22Rv1 (cell line): ENCODE data around the gene AIRE.

Experiments
- H3K27ac ChIP-seq: fragments of 450-650 bp; 2 replicates; pipeline ENCODE4 v1.5.1; 2017
- CTCF ChIP-seq: fragments of 450-650 bp; IDR thresholded peaks from 2 replicates; pipeline ENCODE4 v1.5.1; 2017; ENCODE audit warnings: mild to moderate bottlenecking
- ZFX ChIP-seq: fragments of 450-650 bp; IDR thresholded peaks from 2 replicates; pipeline ENCODE4 v1.6.1; 2017; ENCODE audit warnings: antibody characterized with exemption, borderline replicate concordance

Gene AIRE

GRCh38 chr21:44310628-44311507, 25.2 kb downstream of the AIRE start:
- TF ChIP-seq CTCF, result no peak
- no peak for TF ChIP-seq ZFX
- H3K27ac ChIP-seq, result no peak overlapping the region

GRCh38 chr21:44312089-44312488, 26.4 kb downstream of the AIRE start:
- TF ChIP-seq ZFX (no peak), CTCF (no peak)
- no peak overlapping the region for H3K27ac ChIP-seq

GRCh38 chr21:44312716-44313115, 27.0 kb downstream of the AIRE start:
- TF ChIP-seq ZFX, result no peak
- TF ChIP-seq CTCF, result no peak
- H3K27ac ChIP-seq, result no peak overlapping the region

GRCh38 chr21:44313451-44313850, 27.8 kb downstream of the AIRE start:
- TF ChIP-seq ZFX, result no peak
- TF ChIP-seq CTCF, result no peak
- no peak overlapping the region for H3K27ac ChIP-seq

GRCh38 chr21:44314128-44314527, 28.5 kb downstream of the AIRE start:
- TF ChIP-seq CTCF (no peak), ZFX (no peak)
- no peak overlapping the region for H3K27ac ChIP-seq

- no peak for TF ChIP-seq ZFX
- no peak for TF ChIP-seq CTCF
- H3K27ac ChIP-seq, result no peak overlapping the region
These were observed 28.9 kb downstream of the AIRE start for GRCh38 chr21:44314561-44314960.

GRCh38 chr21:44315691-44316203, 30.1 kb downstream of the AIRE start:
- no peak for TF ChIP-seq ZFX
- TF ChIP-seq CTCF, result no peak
- no peak overlapping the region for H3K27ac ChIP-seq
